ENCODE measurements around the gene LRRC36.

The LRRC36 gene

DNA sequence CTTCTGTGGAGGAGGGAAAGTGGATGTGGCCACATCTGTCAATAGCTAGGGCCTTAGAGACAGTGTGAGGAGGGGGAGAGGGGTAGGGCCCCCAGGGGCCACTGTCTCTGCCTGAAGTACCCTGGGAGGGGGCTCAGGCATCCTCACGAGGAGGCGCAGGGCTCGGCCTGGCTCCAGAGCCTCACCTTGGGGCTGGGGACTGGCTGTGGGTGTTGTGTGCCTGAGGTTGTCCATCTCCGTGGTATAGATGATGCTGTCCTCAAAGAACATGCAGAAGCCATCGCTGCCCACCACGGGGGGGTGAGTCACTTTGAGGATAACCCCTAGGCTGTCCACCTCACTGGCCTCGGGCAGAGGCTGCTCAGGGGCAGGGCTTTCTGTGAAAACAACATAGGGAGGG lies 35.2 kb upstream of the LRRC36 start:
- DNase-seq (ENCODE audit: low read depth in 1 of 2, low spot score in 1 of 2): no peak

DNA sequence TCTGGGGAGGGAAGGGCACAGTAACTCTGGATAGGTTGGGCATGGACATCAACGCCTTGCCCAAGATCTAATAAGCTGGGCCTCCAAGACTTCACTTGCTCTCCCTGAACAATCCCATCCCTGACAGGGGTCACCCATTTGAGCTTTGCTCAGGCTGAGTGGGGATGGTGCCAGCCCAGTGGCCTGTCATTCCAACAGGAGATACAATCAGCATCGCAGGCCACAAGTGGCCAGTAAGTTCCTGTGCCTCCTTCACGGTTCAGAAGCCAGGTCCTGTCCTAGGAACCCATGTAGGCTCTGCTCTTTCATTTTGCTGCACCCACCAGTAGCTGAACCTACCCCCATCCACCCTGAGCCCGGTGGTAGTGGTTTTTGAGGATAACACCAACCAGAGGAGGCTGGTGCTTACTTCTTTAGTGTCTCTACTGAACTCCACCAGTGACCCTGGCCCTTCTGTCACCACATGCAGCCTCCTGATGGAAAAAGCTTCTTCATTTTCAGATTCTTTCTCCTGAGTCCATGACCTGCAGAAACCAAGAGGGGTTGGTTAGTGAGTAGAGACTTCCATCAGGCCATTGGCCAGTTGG lies 32.4 kb upstream of the LRRC36 start:
- no peak for DNase-seq (ENCODE audit: low read depth in 1 of 2, low spot score in 1 of 2)

DNA sequence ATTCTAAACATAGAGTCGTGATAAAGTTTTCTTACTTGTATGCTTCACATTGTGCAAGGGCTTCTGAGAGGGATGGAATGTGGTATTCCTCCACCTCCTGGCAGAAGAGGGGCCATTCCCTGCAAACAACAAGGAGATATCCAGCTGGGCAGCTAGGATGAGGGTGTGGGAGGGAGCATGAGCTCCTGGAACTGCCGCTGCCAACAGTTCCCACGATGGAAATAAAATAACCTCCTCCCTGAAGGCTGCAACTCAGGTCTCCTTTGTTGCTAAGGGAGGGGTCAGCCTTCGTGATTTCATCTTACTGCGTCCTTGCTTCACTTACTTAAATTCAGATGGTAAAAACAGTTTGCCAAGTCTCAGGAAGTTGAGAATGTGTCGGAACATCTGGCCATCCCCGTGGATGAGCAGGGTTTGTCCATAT lies 31.7 kb upstream of the LRRC36 start:
- no peak for DNase-seq (ENCODE audit: low read depth in 1 of 2, low spot score in 1 of 2)

DNA sequence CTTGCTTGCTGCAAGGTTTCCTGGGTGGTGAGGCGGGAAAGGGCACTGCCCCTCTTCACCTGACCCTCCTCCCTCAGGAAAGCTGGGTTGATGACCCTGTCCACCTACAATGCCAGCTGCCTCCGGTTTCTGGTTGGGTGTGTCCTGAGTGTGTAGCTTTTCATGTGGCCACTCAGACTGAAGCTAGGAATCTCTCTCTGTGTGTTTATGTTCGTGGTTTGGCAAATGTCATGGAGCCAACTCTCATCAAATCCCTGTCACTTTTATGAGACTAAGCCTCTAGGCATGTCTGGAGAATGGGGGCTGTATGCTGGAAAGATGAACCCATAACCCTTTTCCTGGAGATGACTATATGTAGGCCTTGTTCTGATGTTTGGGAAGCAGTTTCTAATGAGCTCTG lies 30.2 kb upstream of the LRRC36 start:
- no peak for DNase-seq (ENCODE audit: low read depth in 1 of 2, low spot score in 1 of 2)

DNA sequence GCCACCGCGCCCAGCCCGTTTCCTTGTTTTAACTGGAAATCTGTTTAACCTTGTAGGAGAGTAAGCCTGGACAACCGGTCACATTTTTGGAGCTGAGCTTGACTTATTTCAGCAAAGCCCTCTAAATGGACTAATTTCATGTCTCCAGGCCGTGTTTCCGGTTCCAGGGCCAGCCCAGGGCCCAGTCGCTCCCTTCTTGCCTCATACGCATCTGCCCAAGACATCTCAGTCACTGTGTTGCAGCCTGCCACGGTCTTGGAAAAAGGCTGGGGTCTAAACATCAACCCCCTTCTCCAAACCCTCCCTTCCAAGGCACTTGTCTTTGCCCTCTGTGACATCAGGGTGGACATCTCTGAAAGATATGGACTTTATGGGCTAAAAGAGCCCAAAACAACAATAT lies 28.3 kb upstream of the LRRC36 start:
- DNase-seq (ENCODE audit: low read depth in 1 of 2, low spot score in 1 of 2): no peak

DNA sequence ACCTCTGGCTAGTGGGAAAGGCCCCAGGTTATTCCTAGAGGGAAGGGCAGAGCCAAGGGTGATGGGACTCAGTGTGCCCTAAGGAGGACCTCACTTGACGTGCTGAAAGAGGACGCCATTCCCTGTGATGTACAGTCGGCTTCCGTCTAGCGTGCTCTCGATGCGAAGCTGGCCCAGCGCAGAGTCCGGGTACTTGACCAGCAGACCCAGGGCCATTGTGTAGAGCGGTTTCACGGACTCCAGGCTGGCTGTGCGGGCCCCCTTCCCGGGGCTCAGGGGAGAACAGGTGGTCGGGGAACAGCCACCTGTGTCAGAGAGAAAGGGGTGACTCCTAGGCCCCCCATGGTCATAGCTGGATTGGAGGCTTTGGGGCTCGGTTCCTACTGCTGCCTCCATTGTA lies 27.3 kb upstream of the LRRC36 start:
- no peak for DNase-seq (ENCODE audit: low read depth in 1 of 2, low spot score in 1 of 2)

DNA sequence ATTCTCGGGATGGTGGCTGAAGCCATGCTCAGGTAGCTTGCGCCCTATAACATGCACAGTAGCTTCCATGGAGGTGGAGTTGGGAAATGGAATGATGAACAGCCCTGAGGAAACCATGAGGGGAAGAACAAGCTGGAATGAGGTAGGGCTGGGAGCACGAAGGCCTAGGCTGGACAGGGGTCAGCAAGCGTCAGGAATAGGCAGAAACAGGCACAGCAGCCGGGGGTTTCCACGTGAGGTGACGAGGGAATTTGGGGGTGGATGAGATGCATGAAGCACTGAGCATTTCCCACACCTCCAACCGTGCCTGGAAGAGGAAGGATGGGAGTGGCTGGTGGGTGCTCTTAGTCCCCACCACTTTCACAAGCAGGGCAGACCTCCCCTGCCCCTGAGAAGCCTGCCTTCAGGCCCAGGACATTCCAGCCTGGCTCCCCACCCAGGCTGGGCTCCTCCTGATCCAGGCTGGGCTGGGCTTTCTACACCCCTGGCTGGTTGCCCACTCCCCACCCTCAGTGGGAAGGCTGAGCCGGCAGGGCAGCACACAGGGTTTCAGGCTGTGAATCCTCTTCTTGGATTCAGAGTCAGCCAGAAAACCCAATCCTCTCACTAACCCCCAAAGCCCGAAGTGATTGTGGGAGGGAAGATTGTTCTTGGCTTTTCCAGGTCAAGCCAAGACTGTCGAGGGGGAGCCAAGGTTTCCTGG lies 25.4 kb upstream of the LRRC36 start:
- no peak for DNase-seq (ENCODE audit: low read depth in 1 of 2, low spot score in 1 of 2)

DNA sequence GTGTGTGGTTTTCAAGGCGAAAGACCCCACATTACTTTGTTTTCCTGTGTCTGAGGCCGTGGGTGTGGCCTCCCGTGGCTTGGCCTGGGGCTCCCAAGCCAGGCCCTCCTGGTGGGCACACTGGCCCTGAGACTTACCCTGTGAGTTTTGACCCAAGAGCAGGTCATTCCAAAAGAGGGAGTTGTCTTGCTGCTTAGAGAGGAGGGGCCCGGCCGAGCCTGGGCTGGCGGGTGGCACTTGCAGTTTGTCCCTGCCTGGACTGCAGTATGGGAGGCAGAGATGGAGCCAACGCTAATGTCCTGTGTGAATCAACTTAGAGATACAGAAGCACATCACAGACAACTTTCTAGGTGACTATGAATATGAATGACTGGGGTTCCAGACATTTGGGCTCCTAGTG lies 24.5 kb upstream of the LRRC36 start:
- no peak for DNase-seq (ENCODE audit: low read depth in 1 of 2, low spot score in 1 of 2)

DNA sequence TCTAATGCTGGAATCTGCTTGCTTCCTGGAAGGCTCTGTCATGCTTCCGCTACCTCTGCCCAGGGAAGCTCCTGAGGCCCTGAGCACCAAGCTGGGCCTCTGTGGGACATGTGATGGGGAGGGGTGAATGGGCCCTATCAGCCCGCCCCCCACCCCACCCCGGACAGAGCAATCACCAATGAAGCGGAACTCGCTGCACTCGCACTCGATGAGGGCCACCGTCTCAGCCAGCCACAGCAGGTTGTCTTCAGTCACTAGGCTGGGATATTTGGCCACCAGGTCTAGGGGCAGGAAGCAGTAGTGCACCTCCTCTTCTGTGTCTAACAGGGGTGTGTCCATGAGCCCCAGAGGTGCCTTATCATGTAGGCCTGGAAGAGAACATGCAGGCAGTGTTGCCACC lies 23.6 kb upstream of the LRRC36 start:
- no peak for DNase-seq (ENCODE audit: low read depth in 1 of 2, low spot score in 1 of 2)

DNA sequence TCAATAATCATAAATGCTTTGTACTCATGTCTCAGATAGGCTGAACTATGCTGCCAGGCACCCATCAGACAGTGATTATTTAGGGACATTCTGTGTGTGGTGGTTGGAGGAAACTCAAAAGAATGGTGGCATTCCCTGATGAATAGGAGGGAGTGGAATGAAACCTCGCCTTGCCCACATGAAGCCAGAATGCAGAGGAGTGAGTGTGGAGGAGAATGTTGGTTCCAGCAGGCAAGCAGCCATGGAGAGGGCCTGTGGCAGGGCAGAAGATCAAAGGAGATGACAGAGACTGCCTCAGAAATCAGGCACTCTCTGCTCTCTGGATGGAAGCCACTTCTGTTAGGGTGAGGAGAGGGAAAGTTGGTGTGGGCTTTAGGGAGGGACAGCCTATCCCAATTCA lies 22.6 kb upstream of the LRRC36 start:
- no peak for DNase-seq (ENCODE audit: low read depth in 1 of 2, low spot score in 1 of 2)

DNA sequence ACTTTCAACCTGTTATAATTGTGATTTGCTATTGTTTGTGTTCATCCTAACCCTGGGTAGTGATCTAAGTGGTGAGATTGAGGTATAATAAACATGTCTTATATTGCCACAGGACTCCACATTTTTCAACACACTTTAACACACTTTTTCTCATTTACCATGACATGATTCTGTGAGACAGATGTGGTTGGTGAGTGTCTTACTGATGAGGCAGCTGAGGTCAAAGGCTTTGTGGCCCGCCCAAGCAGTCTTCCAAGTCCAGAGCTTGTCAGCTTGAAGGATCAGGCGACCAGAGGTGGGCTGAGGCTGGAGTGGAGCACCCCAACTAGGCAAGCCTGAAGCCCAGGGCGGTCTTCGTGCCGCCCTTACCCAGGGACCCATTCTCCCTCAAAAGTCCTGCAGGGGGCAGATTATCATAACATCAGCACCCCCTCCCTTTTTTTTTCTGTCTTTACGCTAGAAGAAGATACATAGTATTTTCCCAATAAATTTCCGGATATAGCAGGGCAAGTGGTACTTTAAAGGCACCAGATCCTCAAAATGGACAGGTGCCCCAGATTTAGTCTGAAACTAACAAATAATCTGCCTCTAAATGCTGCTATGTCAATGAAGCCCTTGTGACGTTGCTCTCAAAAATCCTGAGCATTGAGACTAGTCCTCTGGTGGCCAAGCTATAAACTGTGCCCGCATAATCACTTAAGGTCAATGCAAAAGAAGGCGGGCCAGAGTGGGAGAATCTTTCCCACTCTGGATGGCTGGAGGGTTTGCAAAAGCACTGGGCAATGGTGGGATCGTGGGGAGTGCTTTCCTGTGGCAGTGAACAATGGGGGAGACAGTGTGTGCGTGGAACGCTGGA lies 21.2 kb upstream of the LRRC36 start:
- no peak for DNase-seq (ENCODE audit: low read depth in 1 of 2, low spot score in 1 of 2)

DNA sequence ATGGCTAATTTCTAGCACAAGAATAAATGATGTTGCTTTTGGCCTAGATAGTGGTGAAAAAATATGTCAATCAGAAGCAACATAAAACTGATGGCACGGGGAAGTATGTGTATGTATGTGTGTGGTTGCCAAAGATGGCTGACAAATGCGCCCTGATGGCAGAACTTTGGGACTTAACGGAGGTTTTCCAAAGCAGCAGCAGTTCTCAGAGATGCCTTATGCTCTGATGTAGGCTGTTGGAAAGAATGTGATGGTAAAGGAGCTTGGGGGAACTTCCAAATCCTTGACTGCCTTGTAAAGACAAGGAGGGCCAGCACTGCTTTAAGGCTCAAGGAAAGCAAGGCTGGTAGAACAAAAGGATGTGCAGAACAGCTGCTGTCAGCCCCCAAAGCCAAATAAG lies 16.1 kb upstream of the LRRC36 start:
- DNase-seq (ENCODE audit: low read depth in 1 of 2, low spot score in 1 of 2): no peak

DNA sequence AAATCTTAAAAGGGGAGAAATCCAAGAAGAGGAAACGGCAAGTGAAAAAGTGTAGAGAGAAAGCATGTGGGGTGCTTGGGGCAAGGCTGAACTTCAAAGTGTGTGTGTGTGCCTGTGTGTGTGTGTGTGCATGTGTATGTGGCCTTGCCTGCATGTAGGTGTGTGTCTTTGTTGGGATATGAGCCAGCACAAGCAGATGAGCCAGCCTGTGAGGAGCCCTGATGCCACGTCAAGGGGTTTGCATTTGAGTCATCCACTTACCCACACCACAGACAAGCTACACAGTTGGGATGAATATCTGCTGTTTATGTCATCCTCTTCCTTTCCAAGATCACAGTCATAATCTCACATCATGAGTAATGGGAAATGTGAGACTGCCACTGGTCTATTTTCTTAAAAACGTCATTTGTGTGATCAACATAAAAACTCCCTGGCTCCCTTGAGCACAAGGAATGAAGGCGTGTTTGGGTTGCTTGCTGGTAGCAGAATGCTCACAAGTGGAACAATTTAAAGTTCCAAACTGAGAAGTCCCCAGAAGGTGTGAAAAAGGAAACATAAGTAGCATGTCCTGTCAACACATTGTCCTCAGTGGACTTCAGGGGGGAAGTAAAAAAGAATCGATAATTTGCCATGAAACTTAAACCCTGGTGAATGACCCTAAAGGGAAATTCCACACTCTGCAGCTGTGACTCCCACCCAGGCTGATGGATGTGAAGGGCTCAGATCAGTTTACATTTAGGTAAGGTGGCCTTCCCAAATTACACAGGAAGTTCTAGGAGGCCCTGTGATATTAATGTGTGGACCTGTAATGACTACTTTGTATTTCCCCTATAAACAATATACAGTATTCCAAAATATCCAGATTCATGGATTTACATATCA lies 14.8 kb upstream of the LRRC36 start:
- DNase-seq (ENCODE audit: low read depth in 1 of 2, low spot score in 1 of 2): peak; percentile 53 to 89

DNA sequence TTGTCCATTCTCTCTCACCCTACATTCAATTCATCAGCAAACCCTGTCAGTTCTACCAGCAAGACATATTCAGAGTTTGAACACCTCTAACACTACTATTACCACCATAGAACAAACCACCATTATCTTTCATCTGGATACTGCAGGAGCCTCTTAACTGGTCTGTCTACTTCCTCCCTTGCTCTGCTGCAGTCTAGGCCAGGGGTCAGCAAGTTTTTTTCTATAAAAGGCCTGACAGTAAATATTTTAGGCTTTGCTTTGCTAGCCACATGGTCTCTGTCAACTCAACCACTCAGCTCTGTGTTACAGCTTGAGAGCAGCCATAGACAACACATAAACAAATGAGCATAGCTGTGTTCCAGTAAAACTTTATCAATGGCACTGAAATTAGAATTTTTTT lies 13.9 kb upstream of the LRRC36 start:
- no peak for DNase-seq (ENCODE audit: low read depth in 1 of 2, low spot score in 1 of 2)

DNA sequence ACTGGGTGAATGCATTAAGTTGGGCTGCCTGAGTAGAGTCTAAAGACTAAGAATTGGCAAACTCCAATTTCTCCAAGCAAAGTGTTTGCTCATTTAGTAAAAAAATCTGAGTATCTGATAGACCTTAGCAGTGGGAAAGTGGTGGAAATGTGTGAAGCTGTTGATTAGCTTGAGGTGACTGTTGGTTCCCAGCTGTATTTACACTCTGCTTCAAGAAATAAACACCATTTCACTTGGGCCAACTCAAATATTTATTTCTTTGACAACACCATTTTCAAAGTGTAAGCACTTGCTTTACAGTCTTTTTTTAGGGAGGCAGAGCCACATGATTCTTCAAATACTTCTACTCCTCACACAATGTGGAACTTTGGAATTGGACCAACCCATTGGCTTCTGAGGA lies 8.8 kb upstream of the LRRC36 start:
- no peak for DNase-seq (ENCODE audit: low read depth in 1 of 2, low spot score in 1 of 2)

DNA sequence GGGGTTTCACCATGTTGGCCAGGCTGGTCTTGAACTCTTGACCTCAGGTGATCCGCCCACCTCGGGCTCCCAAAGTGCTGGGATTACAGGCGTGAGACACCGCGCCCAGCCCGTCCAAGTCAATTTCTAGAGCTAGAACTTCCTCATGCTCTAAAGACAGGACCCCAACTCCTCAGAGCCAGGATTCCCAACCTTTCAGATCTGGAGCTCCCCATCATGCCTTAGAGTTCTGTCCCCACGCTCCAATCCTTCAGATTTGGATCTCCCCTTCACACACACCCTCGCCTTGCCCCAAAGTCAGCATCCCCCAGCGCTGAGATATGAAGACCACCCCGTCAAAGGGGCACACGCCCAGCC lies 522 bp upstream of the LRRC36 start:
- no peak for DNase-seq (ENCODE audit: low read depth in 1 of 2, low spot score in 1 of 2)

DNA sequence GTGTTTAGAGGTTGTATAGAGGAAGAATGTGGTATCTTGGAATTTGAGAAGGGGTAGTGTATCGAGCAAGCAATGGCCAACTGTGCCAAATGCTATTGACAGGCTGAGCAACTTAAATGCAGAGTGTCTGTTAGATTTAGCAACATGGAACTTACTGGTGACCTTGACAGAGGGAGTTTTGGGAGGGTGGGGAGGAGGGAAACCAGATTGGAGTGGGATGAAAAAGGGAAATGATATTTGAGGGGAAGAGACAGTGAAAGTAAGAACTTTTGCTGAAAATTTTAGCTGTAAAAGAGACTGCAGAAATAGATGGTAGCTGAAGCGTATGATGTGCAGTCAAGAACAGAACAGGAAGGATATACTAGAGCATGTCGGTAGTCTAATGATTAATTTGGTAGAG lies 1.1 kb downstream of the LRRC36 start:
- no peak for DNase-seq (ENCODE audit: low read depth in 1 of 2, low spot score in 1 of 2)

DNA sequence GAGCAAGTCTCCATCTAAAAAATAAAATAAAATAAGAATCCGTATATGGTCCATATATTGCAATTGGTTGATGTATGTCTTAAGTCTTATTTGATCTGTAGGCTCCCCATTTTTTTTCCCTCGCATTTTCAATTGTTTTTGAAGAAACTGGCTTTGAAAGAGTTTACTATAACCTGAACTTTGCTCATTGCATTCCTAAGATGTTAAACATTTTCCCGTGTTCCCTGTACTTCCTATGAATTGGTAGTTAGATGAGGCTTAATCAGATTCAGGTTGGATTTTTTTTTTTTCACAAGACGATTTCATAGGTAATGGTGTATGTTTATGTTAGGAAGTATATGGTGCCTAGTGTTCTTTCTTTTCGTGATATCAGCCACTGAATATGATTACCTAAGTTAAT lies 3.3 kb downstream of the LRRC36 start:
- DNase-seq (ENCODE audit: low read depth in 1 of 2, low spot score in 1 of 2): no peak

DNA sequence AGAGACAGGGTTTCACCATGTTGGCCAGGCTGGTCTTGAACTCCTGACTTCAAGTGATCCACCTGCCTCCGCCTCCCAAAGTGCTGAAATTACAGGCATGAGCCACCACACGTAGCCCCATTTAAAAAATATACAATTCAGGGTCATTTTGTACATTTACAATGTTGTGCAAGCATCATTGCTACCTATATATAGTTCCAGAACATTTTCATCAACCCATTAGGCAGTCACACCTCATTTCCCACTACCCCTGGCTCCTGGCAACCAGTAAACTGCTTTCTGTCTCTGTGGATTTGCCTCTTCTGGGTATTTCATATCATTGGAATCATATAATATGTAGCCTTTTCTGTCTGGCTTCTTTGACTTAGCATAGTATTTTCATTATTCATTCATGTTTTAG lies 6.7 kb downstream of the LRRC36 start:
- DNase-seq (ENCODE audit: low read depth in 1 of 2, low spot score in 1 of 2): no peak

DNA sequence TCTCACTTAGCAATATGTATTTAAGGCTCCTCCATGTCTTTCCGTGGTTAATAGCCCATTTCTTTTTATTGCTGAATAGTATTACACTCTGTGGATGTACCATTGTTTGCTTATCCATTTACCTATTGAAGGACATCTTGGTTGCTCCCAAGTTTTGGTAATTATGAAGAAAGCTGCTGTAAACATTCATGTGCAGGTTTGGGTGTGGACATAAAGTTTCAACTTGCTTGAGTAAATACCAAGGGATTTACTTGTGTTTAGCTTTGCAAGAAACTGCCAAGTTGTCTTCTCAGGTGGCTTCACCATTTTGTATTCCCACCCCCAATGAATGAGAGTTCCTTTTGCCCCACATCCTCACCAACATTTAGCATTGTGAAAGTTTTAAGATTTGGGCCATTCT lies 9.5 kb downstream of the LRRC36 start:
- DNase-seq (ENCODE audit: low read depth in 1 of 2, low spot score in 1 of 2): no peak

DNA sequence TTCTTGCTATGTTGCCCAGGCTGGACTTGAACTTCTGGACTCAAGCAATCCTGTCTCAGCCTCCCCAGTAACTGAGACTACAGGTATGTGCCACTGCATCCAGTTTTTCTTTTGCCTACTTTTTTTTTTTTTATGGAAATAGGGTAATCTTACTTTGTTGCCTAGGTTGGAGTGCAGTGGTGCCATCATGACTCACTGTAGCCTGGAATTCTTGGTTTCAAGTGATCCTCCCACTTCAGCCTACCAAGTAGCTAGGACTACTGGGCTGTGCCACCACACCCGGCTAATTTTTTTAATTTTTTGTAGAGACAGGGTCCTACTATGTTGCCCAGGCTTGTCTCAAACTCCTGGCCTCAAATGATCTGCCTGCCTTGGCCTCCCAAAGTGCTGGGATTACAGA lies 10.0 kb downstream of the LRRC36 start:
- no peak for DNase-seq (ENCODE audit: low read depth in 1 of 2, low spot score in 1 of 2)

DNA sequence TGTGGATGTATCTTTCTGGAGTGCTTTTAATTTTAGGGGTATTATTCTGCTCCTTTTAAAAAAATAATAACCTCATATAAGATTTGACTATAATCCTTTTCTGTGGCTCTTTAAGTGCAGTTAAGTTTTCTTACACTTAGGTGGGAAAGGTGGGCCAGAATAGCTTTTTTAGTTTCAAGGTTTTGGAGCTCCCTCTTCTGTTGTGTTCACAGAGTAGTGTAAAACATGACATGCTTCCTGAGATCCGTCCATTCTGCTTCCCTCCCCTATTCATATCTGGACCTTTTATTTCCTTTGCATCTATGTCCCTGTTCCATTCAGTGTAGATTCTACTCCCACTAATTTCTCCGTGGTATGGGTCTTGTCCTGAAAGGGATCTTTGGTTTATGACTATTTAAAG lies 12.8 kb downstream of the LRRC36 start:
- no peak for DNase-seq (ENCODE audit: low read depth in 1 of 2, low spot score in 1 of 2)
